NCI-H345 treated with DMSO at 0.1 percent for 48 hours (cell line): Measurements from ENCODE around the gene CCDC167.
A peak's percentile ranks its signal among the peaks of the same experiment; 100 is the strongest.
"Not testable (repeated sequence)": the region's sequence is repeated elsewhere in the genome, so short reads cannot be mapped to it uniquely, and the experiment has no call there.

Experiments
- DNase-seq: peaks from one replicate; lab custom pipeline; 2025; ENCODE audit not compliant: unreplicated experiment; lab: John Stamatoyannopoulos, UW

The CCDC167 gene

GRCh38 chr6:37511910-37512399 lies 12.3 kb upstream of the CCDC167 start:
- no peak for DNase-seq

DNA sequence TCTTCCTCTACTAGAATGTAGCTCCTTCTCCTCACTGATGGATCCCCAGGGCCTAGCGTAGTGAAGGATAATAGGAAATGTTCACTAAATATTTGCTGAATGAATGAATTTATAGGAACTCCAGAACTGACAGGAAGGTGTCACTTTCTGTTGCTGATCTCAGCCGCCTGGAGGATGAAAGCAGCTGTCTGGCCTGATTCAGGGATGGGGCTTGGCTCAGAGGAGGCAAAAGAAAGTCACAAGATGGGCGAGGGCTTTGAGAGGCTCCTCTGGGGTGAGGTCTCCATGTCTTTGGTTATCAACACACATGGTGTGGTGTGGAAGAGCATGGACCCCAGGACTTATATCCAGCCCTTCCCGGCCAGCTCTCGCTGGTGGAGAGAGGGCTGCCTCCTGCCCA lies 11.5 kb upstream of the CCDC167 start:
- no peak for DNase-seq

DNA sequence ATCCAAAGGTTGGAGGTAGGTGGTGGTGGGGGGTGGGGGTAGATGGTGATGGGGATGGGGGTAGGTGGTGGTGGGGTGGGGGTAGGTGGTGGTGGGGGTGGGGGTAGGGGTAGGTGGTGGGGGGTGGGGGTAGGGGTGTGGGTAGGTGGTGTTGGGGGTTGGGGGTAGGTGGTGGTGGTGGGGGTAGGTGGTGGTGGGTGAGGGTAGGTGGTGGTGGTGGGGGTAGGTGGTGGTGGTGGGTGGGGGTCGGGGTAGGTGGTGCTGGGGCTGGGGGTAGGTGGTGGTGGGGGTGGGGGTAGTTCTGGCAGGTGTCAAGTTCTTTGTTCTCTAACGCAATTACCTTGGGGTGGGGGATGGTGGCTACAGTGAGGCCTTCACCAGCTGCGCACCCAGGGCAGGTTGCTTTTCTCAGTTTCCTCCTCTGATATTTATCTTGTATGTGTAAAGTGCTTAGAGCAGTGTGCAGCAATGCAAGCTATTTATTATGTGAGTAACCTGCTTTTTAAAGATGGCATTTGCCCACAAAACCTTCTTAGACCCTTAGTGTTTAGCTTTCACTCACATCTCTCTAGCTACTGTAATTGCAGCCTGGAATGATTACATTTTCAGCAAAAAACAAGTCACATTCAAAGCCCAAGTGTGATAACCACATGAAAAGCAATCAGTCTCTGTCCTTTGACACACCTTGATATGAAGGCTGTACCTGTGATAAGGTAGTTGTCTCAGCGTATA lies 8.2 kb upstream of the CCDC167 start:
- DNase-seq = no peak

DNA sequence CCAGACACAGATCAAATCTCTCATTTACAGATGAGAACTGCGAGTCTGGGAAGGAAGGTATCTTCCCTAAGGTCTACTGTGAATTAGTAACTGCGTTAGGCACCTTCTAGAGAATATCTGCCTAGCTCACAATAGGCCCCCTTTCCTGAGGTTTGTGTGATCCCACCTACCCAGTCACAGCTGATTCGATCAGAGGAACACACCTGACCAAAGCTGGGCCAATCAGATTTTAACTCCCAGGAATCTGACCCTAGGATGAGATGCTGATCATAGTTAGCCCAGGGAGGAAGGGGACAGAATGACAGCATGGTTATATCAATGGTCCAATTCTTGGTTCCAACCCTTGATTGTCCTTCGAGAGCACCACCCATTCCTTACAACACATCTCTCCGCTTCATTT lies 7.4 kb upstream of the CCDC167 start:
- DNase-seq = no peak

DNA sequence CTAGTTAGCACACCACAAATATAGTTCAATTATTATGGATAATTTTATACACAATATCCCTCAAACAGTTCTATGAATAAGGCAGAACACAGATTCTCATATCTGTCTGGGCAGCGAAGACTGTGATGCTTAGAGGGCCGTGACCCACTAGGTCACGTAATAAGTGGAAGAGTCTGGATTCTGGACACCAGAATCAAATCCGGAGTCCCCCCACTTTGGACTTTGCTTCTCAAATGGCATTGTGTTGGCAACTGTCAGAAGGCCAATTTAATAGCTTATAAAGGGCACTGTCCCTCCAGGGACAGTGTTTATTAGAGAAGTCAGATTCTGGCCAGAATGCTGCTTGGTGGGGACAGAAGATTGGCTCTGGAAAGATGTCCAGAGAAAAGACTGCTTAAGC lies 6.8 kb upstream of the CCDC167 start:
- no peak for DNase-seq

DNA sequence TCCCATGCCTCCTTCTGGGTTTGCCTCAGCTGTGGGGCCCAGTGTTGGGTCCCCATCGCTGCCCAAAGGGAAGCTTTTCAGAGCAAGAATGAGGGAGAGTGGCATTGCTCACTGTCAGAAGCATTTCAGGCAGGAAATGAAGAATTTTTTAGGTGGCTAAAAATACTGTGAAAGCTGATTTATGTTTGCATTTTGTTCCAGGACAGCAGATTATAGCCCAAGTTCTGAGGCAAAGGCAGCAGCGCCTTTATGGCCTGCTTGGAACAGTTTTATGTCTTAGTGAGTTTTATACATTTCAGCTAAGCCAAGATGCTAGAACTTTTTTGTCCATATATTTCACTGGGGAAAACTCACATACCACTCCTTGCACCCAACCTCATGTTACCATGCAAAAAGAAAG lies 4.3 kb upstream of the CCDC167 start:
- DNase-seq = no peak

DNA sequence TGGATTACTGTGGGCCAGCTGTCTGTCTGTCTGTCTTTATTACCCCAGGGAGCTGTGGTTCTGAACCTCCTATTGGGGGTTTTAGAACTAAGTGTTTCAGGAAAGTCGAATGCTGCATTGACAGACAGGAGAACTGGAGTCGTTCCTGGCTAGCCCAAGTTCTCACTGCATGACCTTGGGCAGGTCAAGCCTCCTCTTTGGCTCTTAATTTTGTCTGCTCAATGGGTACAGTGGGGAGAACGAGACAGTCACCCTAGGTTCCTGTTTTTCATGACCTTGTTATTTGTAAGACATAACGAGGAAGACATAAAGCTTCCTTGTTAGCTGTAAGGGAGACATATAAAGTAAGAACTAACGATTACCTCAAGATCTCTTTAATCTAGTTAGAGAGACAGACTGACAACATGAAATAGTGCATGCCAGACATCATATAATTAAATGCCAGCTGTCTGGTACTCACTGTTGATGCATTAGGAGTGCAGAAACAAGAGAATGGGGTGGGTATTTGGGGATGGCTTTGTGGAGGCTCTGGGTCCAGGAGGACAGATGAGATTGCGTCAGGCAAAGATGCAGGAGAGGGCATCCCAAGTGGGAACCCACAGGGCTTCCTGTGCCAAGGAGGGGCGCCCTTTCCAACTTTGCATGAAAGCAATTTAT lies 3.7 kb upstream of the CCDC167 start:
- no peak for DNase-seq

- peak; percentile 96 for DNase-seq
These were observed 3.1 kb upstream of the CCDC167 start for GRCh38 chr6:37502703-37503291.

DNA sequence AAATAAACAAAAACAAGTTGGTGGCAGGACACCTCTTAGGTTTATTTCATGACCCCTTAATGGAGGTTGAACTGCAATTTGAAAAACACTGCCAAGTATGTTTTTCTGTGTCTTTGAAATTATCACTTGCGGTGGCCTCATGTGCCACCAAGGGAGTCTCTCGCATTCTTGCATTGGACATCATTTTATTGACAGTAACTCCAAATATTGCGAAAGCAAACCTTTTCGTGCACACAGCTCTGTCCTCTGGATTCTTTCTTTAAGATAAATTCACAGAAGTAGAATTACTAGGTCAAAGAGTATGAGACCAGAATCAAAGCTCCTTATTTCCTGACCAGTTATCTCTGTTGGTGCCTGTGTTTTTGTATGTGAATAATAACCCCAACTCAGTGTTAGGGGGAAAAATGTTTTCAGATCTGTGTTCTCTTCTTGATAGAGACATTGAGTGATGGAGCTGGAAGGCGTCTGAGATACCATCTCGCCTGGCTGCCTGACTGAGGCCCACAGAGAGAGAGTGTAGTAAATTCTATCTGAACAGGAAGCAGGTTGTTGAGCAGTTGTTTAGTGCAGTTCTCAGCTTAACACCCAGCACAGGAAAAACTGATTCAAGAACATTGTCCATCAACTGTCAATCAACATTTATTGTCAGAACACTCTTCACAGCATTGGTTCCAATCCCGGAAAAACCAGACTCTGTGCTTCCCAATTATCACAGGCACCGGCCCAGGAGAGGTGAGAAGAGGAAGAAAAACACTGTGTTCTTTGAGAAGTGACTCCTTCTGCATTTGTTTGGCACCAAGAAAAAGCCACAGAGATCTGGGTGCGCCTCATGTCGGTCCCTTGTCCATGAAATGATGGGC lies 2.2 kb upstream of the CCDC167 start:
- DNase-seq = no peak

DNA sequence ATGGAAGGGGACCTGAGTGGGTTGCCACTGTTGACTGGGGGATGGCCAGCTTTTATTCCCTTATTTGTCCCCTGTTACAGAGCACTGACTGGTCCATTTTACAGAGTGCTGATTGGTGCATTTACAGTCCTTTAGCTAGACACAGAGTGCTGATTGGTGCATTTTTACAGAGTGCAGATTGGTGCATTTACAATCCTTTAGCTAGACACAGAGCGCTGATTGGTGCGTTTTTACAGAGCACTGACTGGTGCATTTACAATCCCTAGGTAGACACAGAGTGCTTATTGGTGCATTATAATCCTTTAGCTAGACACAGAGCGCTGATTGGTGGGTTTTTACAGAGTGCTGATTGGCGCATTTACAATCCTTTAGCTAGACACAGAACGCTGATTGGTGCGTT lies 1.2 kb upstream of the CCDC167 start:
- not testable (repeated sequence) for DNase-seq

- no peak for DNase-seq
These were observed 558 bp upstream of the CCDC167 start for GRCh38 chr6:37500294-37500608.

DNA sequence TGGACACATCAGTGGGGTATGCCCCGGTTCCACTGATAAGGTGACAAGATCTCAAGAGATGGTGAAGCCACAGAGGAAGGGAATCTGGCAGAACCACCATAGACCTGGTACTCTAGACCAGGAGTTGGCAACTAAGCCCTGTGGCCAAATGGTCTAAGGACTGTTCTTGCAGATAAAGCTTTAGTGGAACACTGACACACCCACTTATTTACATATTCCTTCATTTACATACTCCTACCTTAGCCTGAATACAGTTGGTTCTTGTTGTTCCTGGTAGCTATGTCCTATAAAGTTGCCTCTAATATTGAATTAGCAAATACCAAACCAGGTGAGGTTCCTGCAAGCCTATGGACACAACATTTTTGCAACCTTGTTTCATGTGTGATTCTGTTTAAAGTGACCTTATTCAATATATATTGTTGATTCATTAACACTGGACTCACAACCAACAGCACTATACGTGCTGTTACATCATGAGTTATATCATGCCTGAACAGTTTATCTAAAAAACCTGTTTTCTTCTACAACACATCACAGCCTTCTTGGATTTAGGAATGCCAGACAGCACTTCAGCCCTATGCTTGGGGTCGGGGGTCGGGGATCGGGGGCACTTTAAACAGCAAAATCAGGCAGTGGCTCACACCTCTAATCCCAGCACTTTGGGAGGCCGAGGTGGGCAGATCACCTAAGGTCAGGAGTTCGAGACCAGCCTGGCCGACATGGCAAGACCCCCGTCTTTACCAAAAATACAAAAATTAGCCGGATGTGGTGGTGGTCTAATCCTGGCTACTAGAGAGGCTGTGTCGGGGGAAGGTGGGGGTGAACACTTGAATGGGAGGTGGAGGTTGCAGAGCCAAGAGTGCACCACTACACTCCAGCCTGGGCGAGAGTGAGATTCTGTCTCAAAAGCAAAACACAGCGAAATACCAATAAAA lies 2.5 kb downstream of the CCDC167 start:
- no peak for DNase-seq

GRCh38 chr6:37495244-37495934 lies 4.3 kb downstream of the CCDC167 start:
- DNase-seq = no peak

GRCh38 chr6:37493661-37493995 lies 6.1 kb downstream of the CCDC167 start:
- DNase-seq = no peak

DNA sequence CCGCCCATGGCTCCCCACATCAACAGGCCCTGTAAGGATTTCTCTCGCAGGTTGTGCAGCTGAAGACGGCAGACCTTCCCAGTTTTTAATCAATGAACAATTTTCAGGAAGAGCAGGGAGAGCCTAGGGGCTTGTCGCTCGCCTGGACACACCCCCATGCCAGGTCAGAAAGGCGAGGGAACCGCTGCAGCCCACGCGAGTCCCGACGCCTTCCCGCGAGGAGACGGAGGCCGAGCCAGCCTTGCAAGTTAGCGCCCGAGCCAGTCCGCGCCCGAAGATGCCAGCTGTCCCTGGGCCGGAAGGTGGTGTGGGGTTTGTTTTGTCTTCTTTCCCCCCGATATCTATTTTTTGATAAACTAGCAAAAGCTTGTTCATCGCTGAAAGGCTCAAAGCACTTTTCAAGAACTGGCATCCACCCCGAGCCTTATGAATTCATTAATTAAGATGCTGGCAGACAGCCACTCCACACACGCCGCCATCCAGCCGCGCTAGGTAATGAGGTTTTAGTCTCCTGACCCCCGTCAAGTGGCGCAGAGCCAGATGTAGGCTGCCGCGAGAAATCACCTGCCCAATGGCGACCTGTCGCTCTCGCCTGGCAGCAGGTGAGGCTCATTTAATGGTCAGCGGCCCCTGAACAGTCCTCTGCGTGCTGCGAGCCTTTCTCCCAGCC lies 6.6 kb downstream of the CCDC167 start:
- peak; percentile 33 for DNase-seq

GRCh38 chr6:37492236-37492972 lies 7.3 kb downstream of the CCDC167 start:
- no peak for DNase-seq

- DNase-seq = no peak
These were observed 7.9 kb downstream of the CCDC167 start for GRCh38 chr6:37491830-37492208.

GRCh38 chr6:37491171-37491829 lies 8.4 kb downstream of the CCDC167 start:
- DNase-seq = no peak
